Esophagus muscularis mucosa (tissue), 4 donors: ENCODE measurements around the gene LIM2. TPM values are rescaled to one million over a fixed set of nuclear protein-coding genes. Genes with fewer than 3 reads are reported as not detected.

ENCODE experiments used
- DNase-seq: peaks from one replicate; pipeline ENCODE4 v3.0.0-alpha.2; 2017; ENCODE audit errors: extremely low spot score
- H3K27ac ChIP-seq, 4 donors: fragments of 200-600 bp; sonication (generic); replicated peaks in 1 of 4; 1 replicate in 3 of 4; 2 replicates in 1 of 4; pipeline ENCODE4 v1.5.1; 2016 to 2019; ENCODE audit warnings: mild to moderate bottlenecking in 1 of 4
- H3K27me3 ChIP-seq, 4 donors: fragments of 200-600 bp; sonication (generic); one replicate each; pipeline versions ENCODE4 v1.5.1 to v1.6.0; 2016 to 2019
- H3K36me3 ChIP-seq, 4 donors: fragments of 200-600 bp; sonication (generic); one replicate each; pipeline ENCODE4 v1.5.1; 2016 to 2019
- H3K4me1 ChIP-seq, 4 donors: fragments of 200-600 bp; sonication (generic); one replicate each; pipeline ENCODE4 v1.5.1; 2016 to 2019
- H3K4me3 ChIP-seq, 4 donors: fragments of 200-600 bp; sonication (generic); 1 replicate in 2 of 4; 2 replicates in 2 of 4; pipeline ENCODE4 v1.5.1; 2016 to 2019; ENCODE audit warnings: mild to moderate bottlenecking in 4 of 4, moderate library complexity in 1 of 4
- H3K9me3 ChIP-seq, 4 donors: fragments of 200-600 bp; sonication (generic); 1 replicate in 3 of 4; 2 replicates in 1 of 4; pipeline ENCODE4 v1.5.1; 2016 to 2019
- CTCF ChIP-seq, 3 experiments: fragments of 200-600 bp in 2 of 3; fragments of 450-650 bp in 1 of 3; sonication (generic) in 2 of 3; IDR thresholded peaks; one replicate each; pipeline ENCODE4 v1.5.1; 2017 to 2019; ENCODE audit warnings: antibody characterized with exemption in 3 of 3, mild to moderate bottlenecking in 2 of 3, moderate library complexity in 1 of 3
- EP300 ChIP-seq: sonication (generic); formaldehyde crosslinking; IDR thresholded peaks from one replicate; pipeline ENCODE4 v1.6.1; 2017; ENCODE audit warnings: antibody characterized with exemption
- POLR2A ChIP-seq: fragments of 450-650 bp; IDR thresholded peaks from one replicate; pipeline ENCODE4 v1.6.1; 2017; ENCODE audit warnings: antibody characterized with exemption, moderate library complexity, mild to moderate bottlenecking, low read depth
- POLR2AphosphoS5 ChIP-seq, 2 donors: sonication (generic); formaldehyde crosslinking; IDR thresholded peaks; one replicate each; pipeline ENCODE4 v1.6.1; 2017; ENCODE audit warnings: antibody characterized with exemption in 2 of 2
- WGBS: methylation state at CpG from one replicate; pipeline ENCODE4 v1.1.5; 2018; 5-methylcytosine and 5-hydroxymethylcytosine counted together
- intact Hi-C: fragments of 100-400 bp; cut with DNase I; formaldehyde crosslinking; loops from one replicate; pipeline ENCODE4 v1.15.1; 2023
- total RNA-seq, 4 donors: library from RNA; depleted of rRNA; stranded (reverse); fragments of >200 nt; gene quantifications; one replicate each; pipeline versions ENCODE4 v1.1.0 to v1.2.1, GENCODE V29; 2016

The LIM2 gene
- total RNA-seq, 4 donors from 2014 or later: not detected

- H3K36me3 ChIP-seq: peaks cover 0 to under 1% (median 0%) of the 10 kb centered on the region in 4 donors
- WGBS: 67% methylated on average over 4 of the region's 4 CpGs
- intact Hi-C loops: no loop called here
- H3K27ac ChIP-seq: peak overlapping the region; percentile 55 to 95 (median 66)
- no peaks in the 10 kb centered on the region for H3K27me3 ChIP-seq
- H3K9me3 ChIP-seq: no peaks in the 10 kb centered on the region
- no peak for DNase-seq
- TF ChIP-seq POLR2A (no peak), POLR2AphosphoS5 (IDR thresholded peaks at IDR 0.05) (peak; percentile 54 to 86), CTCF (IDR thresholded peaks at IDR 0.05) (no peak)
- H3K4me3 ChIP-seq: no peak overlapping the region
- peaks cover 26 to 64% (median 43%) of the 10 kb centered on the region in 4 donors for H3K4me1 ChIP-seq
Observed at GRCh38 chr19:51359294-51359693, 28.5 kb downstream of the LIM2 start.

GRCh38 chr19:51357952-51358351 lies 29.8 kb downstream of the LIM2 start:
- intact Hi-C loops: no loop called here
- WGBS: 88% methylated on average over 7 of the region's 7 CpGs
- Histone ChIP-seq H3K36me3 (peaks cover 0 to 4% (median 2%) of the 10 kb centered on the region in 4 donors), H3K4me1 (peaks cover 16 to 55% (median 32%) of the 10 kb centered on the region in 4 donors), H3K9me3 (no peaks in the 10 kb centered on the region), H3K27me3 (no peaks in the 10 kb centered on the region), H3K4me3 (no peak overlapping the region), H3K27ac (peak overlapping the region in 1 of 4 donors; percentile 95)
- no peak for TF ChIP-seq POLR2A
- no peak for DNase-seq

- Histone ChIP-seq H3K4me3 (no peak overlapping the region), H3K27ac (no peak overlapping the region), H3K9me3 (no peaks in the 10 kb centered on the region), H3K36me3 (peaks cover 1 to 21% (median 18%) of the 10 kb centered on the region in 4 donors), H3K4me1 (peaks cover 7 to 38% (median 19%) of the 10 kb centered on the region in 4 donors), H3K27me3 (no peaks in the 10 kb centered on the region)
- TF ChIP-seq CTCF (IDR thresholded peaks at IDR 0.05): no peak
- no peak for TF ChIP-seq POLR2A
- TF ChIP-seq POLR2AphosphoS5 (IDR thresholded peaks at IDR 0.05): no peak
- TF ChIP-seq EP300: no peak
- WGBS: 94% methylated on average over 10 of the region's 10 CpGs
- DNase-seq: no peak
- intact Hi-C loops: no loop called here
Observed at GRCh38 chr19:51356159-51356801, 31.5 kb downstream of the LIM2 start.

GRCh38 chr19:51354742-51355148 lies 33.0 kb downstream of the LIM2 start:
- WGBS: 59% methylated on average over 8 of the region's 8 CpGs
- DNase-seq: no peak
- TF ChIP-seq POLR2AphosphoS5 (IDR thresholded peaks at IDR 0.05) (no peak), CTCF (IDR thresholded peaks at IDR 0.05) (no peak), EP300 (no peak), POLR2A (no peak)

GRCh38 chr19:51354103-51354741 lies 33.6 kb downstream of the LIM2 start:
- TF ChIP-seq POLR2A: no peak
- TF ChIP-seq CTCF (IDR thresholded peaks at IDR 0.05): no peak
- H3K9me3 ChIP-seq: no peaks in the 10 kb centered on the region
- intact Hi-C loops: no loop called here
- peaks cover 7 to 28% (median 14%) of the 10 kb centered on the region in 4 donors for H3K4me1 ChIP-seq
- 64% methylated on average over 10 of the region's 12 CpGs for WGBS
- no peak overlapping the region for H3K27ac ChIP-seq
- peaks cover 11 to 41% (median 38%) of the 10 kb centered on the region in 4 donors for H3K36me3 ChIP-seq
- no peaks in the 10 kb centered on the region for H3K27me3 ChIP-seq
- H3K4me3 ChIP-seq: no peak overlapping the region
- no peak for DNase-seq

More at GRCh38 chr19:51354742-51355148, 33.0 kb downstream of the LIM2 start:
- no peaks in the 10 kb centered on the region for H3K27me3 ChIP-seq
- intact Hi-C loops: no loop called here
- no peak overlapping the region for H3K27ac ChIP-seq
- peaks cover 7 to 33% (median 19%) of the 10 kb centered on the region in 4 donors for H3K4me1 ChIP-seq
- no peak overlapping the region for H3K4me3 ChIP-seq
- H3K9me3 ChIP-seq: no peaks in the 10 kb centered on the region
- peaks cover 7 to 36% (median 33%) of the 10 kb centered on the region in 4 donors for H3K36me3 ChIP-seq
